ENCODE results near the gene HDAC8. TPM values are rescaled to one million over a fixed set of nuclear protein-coding genes. Genes with fewer than 3 reads are reported as not detected.

The HDAC8 gene
- total RNA-seq, 2 donors from 2014 or later: 33.3 to 33.9 TPM

GRCh38 chrX:72477781-72478181 lies 94.9 kb downstream of the HDAC8 start:
- TF ChIP-seq, protein P1, sequence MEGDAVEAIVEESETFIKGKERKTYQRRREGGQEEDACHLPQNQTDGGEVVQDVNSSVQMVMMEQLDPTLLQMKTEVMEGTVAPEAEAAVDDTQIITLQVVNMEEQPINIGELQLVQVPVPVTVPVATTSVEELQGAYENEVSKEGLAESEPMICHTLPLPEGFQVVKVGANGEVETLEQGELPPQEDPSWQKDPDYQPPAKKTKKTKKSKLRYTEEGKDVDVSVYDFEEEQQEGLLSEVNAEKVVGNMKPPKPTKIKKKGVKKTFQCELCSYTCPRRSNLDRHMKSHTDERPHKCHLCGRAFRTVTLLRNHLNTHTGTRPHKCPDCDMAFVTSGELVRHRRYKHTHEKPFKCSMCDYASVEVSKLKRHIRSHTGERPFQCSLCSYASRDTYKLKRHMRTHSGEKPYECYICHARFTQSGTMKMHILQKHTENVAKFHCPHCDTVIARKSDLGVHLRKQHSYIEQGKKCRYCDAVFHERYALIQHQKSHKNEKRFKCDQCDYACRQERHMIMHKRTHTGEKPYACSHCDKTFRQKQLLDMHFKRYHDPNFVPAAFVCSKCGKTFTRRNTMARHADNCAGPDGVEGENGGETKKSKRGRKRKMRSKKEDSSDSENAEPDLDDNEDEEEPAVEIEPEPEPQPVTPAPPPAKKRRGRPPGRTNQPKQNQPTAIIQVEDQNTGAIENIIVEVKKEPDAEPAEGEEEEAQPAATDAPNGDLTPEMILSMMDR (conservative IDR thresholded peaks at IDR 0.05): no peak
- H3K36me3 ChIP-seq (ENCODE audit: control insufficient read depth, insufficient read depth, low read length): no peaks in the 10 kb centered on the region
- no peak overlapping the region for H3K4me3 ChIP-seq (ENCODE audit: low read length)
- no peak overlapping the region for H3K27ac ChIP-seq (ENCODE audit: low read depth, low read length)
- Mint-ChIP-seq H3K36me3 (ENCODE audit: low read depth) (peaks cover 5% of the 10 kb centered on the region), H3K4me3 (no peak overlapping the region), H3K9me3 (peaks cover 37% of the 10 kb centered on the region), H3K27ac (no peak overlapping the region), H3K27me3 (ENCODE audit: insufficient read depth) (no peaks in the 10 kb centered on the region), H3K4me1 (peaks cover 1% of the 10 kb centered on the region)
- H3K27me3 ChIP-seq (ENCODE audit: control insufficient read depth, insufficient read depth, low read length, poor library complexity, severe bottlenecking): no peaks in the 10 kb centered on the region
- H3K9me3 ChIP-seq (ENCODE audit: control insufficient read depth, low read length): no peaks in the 10 kb centered on the region
- DNase-seq: no peak
- 97% methylated on average over 3 of the region's 4 CpGs; no CpG with 5 or more reads in 1 of the 2 experiments for WGBS, 2 experiments (ENCODE audit: insufficient coverage in 1 of 2, insufficient read length in 1 of 2)
- no peak overlapping the region for H3K9ac ChIP-seq (ENCODE audit: extremely low read depth, low read length, poor library complexity, severe bottlenecking)
- H3K4me1 ChIP-seq (ENCODE audit: control insufficient read depth, insufficient read depth, low read length): no peaks in the 10 kb centered on the region

DNA sequence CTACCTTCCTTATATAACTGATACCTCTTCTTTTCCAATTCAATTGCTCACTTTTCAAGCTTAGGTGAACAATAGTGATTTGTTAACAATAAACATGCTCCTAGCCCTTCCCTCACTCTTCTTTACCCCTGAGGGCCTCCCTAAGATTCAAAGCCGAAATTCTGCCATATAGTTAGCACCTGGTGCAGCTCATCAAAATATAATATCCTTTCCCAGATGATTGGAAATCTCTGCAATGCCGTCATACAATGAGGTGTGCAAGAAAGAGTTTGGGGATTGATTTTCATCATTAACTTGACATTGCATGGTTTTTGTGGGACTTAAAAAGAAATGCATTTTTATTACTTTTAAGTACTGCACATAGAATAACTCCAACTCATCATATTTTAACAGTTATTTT lies 95.3 kb downstream of the HDAC8 start:
- Mint-ChIP-seq H3K27ac (no peak overlapping the region), H3K4me3 (no peak overlapping the region), H3K9me3 (peaks cover 40% of the 10 kb centered on the region), H3K27me3 (ENCODE audit: insufficient read depth) (no peaks in the 10 kb centered on the region), H3K36me3 (ENCODE audit: low read depth) (peaks cover 9% of the 10 kb centered on the region), H3K4me1 (peaks cover 1% of the 10 kb centered on the region)
- no peak for DNase-seq
- Histone ChIP-seq H3K27ac (ENCODE audit: low read depth, low read length) (no peak overlapping the region), H3K27me3 (ENCODE audit: control insufficient read depth, insufficient read depth, low read length, poor library complexity, severe bottlenecking) (no peaks in the 10 kb centered on the region), H3K36me3 (ENCODE audit: control insufficient read depth, insufficient read depth, low read length) (no peaks in the 10 kb centered on the region), H3K9me3 (ENCODE audit: control insufficient read depth, low read length) (no peaks in the 10 kb centered on the region), H3K4me1 (ENCODE audit: control insufficient read depth, insufficient read depth, low read length) (no peaks in the 10 kb centered on the region), H3K9ac (ENCODE audit: extremely low read depth, low read length, poor library complexity, severe bottlenecking) (no peak overlapping the region), H3K4me3 (ENCODE audit: low read length) (no peak overlapping the region)
- 85% methylated on average over 2 of the region's 2 CpGs; no CpG with 5 or more reads in 1 of the 2 experiments for WGBS, 2 experiments (ENCODE audit: insufficient coverage in 1 of 2, insufficient read length in 1 of 2)
- TF ChIP-seq, protein P1 (conservative IDR thresholded peaks at IDR 0.05): no peak

GRCh38 chrX:72475952-72476668 lies 96.5 kb downstream of the HDAC8 start:
- no peaks in the 10 kb centered on the region for H3K27me3 Mint-ChIP-seq (ENCODE audit: insufficient read depth)
- Histone ChIP-seq H3K4me1 (ENCODE audit: control insufficient read depth, insufficient read depth, low read length) (no peaks in the 10 kb centered on the region), H3K4me3 (ENCODE audit: low read length) (no peak overlapping the region), H3K9ac (ENCODE audit: extremely low read depth, low read length, poor library complexity, severe bottlenecking) (no peak overlapping the region), H3K36me3 (ENCODE audit: control insufficient read depth, insufficient read depth, low read length) (no peaks in the 10 kb centered on the region), H3K27me3 (ENCODE audit: control insufficient read depth, insufficient read depth, low read length, poor library complexity, severe bottlenecking) (no peaks in the 10 kb centered on the region), H3K27ac (ENCODE audit: low read depth, low read length) (no peak overlapping the region), H3K9me3 (ENCODE audit: control insufficient read depth, low read length) (no peaks in the 10 kb centered on the region)
- 92 to 93% methylated on average over 4 to 6 of the region's 6 CpGs for whole genome bisulfite sequencing, 2 experiments (ENCODE audit: insufficient coverage in 1 of 2, insufficient read length in 1 of 2)
- H3K9me3 Mint-ChIP-seq: peaks cover 40% of the 10 kb centered on the region
- no peak overlapping the region for H3K27ac Mint-ChIP-seq
- H3K4me3 Mint-ChIP-seq: no peak overlapping the region
- DNase-seq: no peak
- TF ChIP-seq, protein P1 (conservative IDR thresholded peaks at IDR 0.05): no peak
- peaks cover 10% of the 10 kb centered on the region for H3K36me3 Mint-ChIP-seq (ENCODE audit: low read depth)
- peaks cover 1% of the 10 kb centered on the region for H3K4me1 Mint-ChIP-seq
